Measurements from ENCODE around the gene GNA12.

GNA12 gene

DNA sequence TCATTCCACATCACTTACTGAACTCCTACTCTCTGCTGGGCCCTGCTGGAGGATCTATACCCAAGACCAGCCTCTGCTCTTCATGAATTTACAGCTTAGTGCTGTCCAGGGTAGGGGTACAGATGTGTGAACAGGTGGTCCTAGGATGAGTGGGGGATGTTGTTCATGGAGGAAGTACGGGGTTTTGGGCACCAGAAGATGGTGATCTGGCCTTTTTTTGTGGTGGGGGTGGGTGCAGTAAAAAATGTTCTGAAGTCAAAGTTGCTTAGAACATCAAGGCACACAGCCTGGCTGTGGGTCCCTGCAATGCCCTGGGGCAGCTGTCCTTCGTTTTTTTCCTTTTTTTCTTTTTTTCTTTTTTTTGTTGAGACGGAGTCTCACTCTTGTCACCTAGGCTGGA lies 34.2 kb upstream of the GNA12 start:
- DNase-seq: no peak
- H3K4me1 ChIP-seq (ENCODE audit: low read length): no peaks in the 10 kb centered on the region
- no peaks in the 10 kb centered on the region for H3K36me3 ChIP-seq (replicated peaks; ENCODE audit: insufficient read depth, low read length)
- H3K9me3 ChIP-seq (replicated peaks; ENCODE audit: insufficient read depth, low read length): no peaks in the 10 kb centered on the region
- H3K9ac ChIP-seq (ENCODE audit: low read length): no peak overlapping the region
- H4K20me1 ChIP-seq (ENCODE audit: insufficient read depth, low read length): no peaks in the 10 kb centered on the region
- no peaks in the 10 kb centered on the region for H3K27me3 ChIP-seq (replicated peaks; ENCODE audit: insufficient read depth, low read length)
- H3K4me2 ChIP-seq (ENCODE audit: low read depth, low read length): no peak overlapping the region
- no peak overlapping the region for H2AFZ ChIP-seq (ENCODE audit: low read length)
- no peaks in the 10 kb centered on the region for H3K9me2 ChIP-seq (replicated peaks; ENCODE audit: insufficient read depth, low read length)
- H3K4me3 ChIP-seq (ENCODE audit: low read length): no peak overlapping the region
- no peak overlapping the region for H3K27ac ChIP-seq (ENCODE audit: low read length)
- no peaks in the 10 kb centered on the region for H3F3A ChIP-seq (ENCODE audit: insufficient read depth, low read length)
- H3K79me2 ChIP-seq (ENCODE audit: low read length): no peaks in the 10 kb centered on the region
- TF ChIP-seq EZH2phosphoT487 (IDR thresholded peaks at IDR 0.05; ENCODE audit: low read length): no peak
- TF ChIP-seq, protein P1, sequence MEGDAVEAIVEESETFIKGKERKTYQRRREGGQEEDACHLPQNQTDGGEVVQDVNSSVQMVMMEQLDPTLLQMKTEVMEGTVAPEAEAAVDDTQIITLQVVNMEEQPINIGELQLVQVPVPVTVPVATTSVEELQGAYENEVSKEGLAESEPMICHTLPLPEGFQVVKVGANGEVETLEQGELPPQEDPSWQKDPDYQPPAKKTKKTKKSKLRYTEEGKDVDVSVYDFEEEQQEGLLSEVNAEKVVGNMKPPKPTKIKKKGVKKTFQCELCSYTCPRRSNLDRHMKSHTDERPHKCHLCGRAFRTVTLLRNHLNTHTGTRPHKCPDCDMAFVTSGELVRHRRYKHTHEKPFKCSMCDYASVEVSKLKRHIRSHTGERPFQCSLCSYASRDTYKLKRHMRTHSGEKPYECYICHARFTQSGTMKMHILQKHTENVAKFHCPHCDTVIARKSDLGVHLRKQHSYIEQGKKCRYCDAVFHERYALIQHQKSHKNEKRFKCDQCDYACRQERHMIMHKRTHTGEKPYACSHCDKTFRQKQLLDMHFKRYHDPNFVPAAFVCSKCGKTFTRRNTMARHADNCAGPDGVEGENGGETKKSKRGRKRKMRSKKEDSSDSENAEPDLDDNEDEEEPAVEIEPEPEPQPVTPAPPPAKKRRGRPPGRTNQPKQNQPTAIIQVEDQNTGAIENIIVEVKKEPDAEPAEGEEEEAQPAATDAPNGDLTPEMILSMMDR (IDR thresholded peaks at IDR 0.05; ENCODE audit: low read length): no peak
- TF ChIP-seq EZH2 (optimal IDR thresholded peaks at IDR 0.05; ENCODE audit: low read depth, low read length): no peak

DNA sequence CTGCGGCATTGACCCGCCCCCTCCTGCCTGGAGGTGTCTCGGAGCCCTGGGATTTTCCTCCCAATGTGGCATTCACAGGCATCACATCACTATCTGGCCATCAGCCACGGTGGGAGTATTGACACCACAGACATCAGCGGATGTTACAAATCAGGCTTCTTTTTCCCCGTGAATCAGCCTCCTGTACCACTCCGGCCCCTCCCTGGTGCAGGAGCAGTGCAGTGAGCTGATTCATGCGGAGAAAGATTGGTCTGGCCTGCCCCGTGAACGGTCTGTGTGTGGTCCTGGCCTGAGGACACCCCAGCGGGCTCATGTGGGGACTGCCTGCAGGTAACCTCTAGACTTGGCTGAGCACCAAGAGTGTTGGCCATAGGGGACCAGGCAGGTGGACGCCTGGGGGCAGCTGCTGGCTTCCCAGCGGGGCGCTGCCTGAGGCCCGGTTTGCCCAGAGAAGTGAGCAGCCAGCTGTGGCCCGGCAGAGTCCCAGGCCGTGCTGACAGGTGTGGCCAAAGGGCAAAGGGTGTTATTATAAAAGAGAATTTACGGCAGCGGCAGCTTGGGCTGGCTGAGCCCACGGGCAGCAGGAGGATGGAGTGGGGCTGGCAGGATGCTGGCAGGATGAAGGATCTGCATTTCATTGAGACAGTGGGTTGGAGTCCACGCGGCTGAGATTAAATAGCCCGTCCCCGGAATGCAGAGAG lies 32.1 kb upstream of the GNA12 start:
- Histone ChIP-seq H3F3A (ENCODE audit: insufficient read depth, low read length) (no peaks in the 10 kb centered on the region), H2AFZ (ENCODE audit: low read length) (no peak overlapping the region), H3K27ac (ENCODE audit: low read length) (no peak overlapping the region), H3K79me2 (ENCODE audit: low read length) (no peaks in the 10 kb centered on the region), H3K27me3 (replicated peaks; ENCODE audit: insufficient read depth, low read length) (no peaks in the 10 kb centered on the region), H3K9me3 (replicated peaks; ENCODE audit: insufficient read depth, low read length) (no peaks in the 10 kb centered on the region), H3K9ac (ENCODE audit: low read length) (no peak overlapping the region), H3K4me2 (ENCODE audit: low read depth, low read length) (no peak overlapping the region), H3K4me3 (ENCODE audit: low read length) (no peak overlapping the region), H3K36me3 (replicated peaks; ENCODE audit: insufficient read depth, low read length) (no peaks in the 10 kb centered on the region), H3K9me2 (replicated peaks; ENCODE audit: insufficient read depth, low read length) (no peaks in the 10 kb centered on the region), H3K4me1 (ENCODE audit: low read length) (no peaks in the 10 kb centered on the region), H4K20me1 (ENCODE audit: insufficient read depth, low read length) (no peaks in the 10 kb centered on the region)
- no peak for TF ChIP-seq EZH2phosphoT487 (IDR thresholded peaks at IDR 0.05; ENCODE audit: low read length)
- TF ChIP-seq, protein P1 (IDR thresholded peaks at IDR 0.05; ENCODE audit: low read length): no peak
- TF ChIP-seq EZH2 (optimal IDR thresholded peaks at IDR 0.05; ENCODE audit: low read depth, low read length): no peak
- DNase-seq: no peak

DNA sequence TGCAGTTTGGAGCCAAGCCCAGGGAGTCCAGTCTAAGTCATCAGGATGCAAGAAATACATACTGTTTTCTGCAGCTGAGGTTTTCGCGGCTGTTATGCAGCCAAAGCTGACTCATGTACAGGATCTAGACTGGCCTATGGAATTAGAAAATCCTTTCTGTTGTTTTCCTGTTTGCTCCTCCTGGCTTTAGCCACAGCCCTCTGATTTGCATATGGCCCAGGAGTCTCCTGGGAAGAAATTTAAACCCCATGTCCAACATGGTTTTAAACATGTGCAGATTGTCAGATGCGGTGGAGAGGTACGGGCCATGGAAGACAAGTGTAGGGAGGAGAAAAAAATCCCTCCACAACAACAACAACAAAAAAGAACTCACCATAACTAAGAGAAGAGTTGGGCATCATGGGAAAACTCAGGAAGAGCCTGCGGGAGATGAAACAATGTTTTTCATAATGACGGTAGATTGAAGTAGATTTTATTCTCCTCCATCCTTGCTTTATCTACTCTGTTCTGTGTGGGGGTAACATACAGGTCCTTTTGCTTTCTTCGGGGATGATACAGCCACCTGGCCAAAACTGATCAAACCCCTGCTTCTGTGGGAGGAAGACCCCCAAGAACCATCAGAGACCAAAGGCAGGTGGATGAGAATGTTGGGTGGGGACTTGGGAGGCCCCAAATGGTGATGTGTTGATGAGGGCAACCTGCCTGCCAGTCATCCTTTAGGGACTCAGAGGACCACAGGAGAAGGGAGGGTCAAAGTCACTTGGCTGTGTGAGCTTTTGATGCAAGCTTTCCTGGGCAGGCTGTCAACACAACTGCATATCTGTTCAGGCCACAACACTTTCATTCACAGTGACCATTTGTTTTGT lies 29.8 kb upstream of the GNA12 start:
- Histone ChIP-seq H3K36me3 (replicated peaks; ENCODE audit: insufficient read depth, low read length) (no peaks in the 10 kb centered on the region), H3K4me2 (ENCODE audit: low read depth, low read length) (no peak overlapping the region), H3K9me3 (replicated peaks; ENCODE audit: insufficient read depth, low read length) (no peaks in the 10 kb centered on the region), H2AFZ (ENCODE audit: low read length) (no peak overlapping the region), H3K4me3 (ENCODE audit: low read length) (no peak overlapping the region), H3K27me3 (replicated peaks; ENCODE audit: insufficient read depth, low read length) (no peaks in the 10 kb centered on the region), H3K9me2 (replicated peaks; ENCODE audit: insufficient read depth, low read length) (no peaks in the 10 kb centered on the region), H4K20me1 (ENCODE audit: insufficient read depth, low read length) (no peaks in the 10 kb centered on the region), H3F3A (ENCODE audit: insufficient read depth, low read length) (no peaks in the 10 kb centered on the region), H3K79me2 (ENCODE audit: low read length) (no peaks in the 10 kb centered on the region), H3K9ac (ENCODE audit: low read length) (no peak overlapping the region), H3K27ac (ENCODE audit: low read length) (no peak overlapping the region), H3K4me1 (ENCODE audit: low read length) (no peaks in the 10 kb centered on the region)
- DNase-seq: no peak
- TF ChIP-seq EZH2phosphoT487 (IDR thresholded peaks at IDR 0.05; ENCODE audit: low read length): no peak
- TF ChIP-seq EZH2 (optimal IDR thresholded peaks at IDR 0.05; ENCODE audit: low read depth, low read length): no peak
- TF ChIP-seq, protein P1 (IDR thresholded peaks at IDR 0.05; ENCODE audit: low read length): no peak

Measured in MM.1S (cell line).